ENCODE measurements around the gene CFTR. TPM values are rescaled to one million over a fixed set of nuclear protein-coding genes. Genes with fewer than 3 reads are reported as not detected.
"Not testable (repeated sequence)": the region's sequence is repeated elsewhere in the genome, so short reads cannot be mapped to it uniquely, and the experiment has no call there.

The CFTR gene
- total and polyA plus RNA-seq, 8 donors, result 124 to 460 (median 292) TPM

GRCh38 chr7:117446220-117446815, 33.5 kb upstream of the CFTR start:
- Histone ChIP-seq H3K36me3 (no peaks in the 10 kb centered on the region), H3K4me1 (no peaks in the 10 kb centered on the region), H3K27ac (peak overlapping the region in 2 of 4 donors; percentile 50 to 68), H3K4me3 (no peak overlapping the region), H3K27me3 (no peaks in the 10 kb centered on the region), H3K9me3 (no peaks in the 10 kb centered on the region)
- intact Hi-C loops (cut with DNase I), result no loop called here
- peak in 1 of 6 donors; percentile 18 for DNase-seq
- ATAC-seq, result peak; percentile 72 to 85 (median 80)
- no peak for FAIRE-seq
- 25 to 32% methylated on average over 4 of the region's 4 CpGs for WGBS, 2 donors
- TF ChIP-seq CTCF (IDR thresholded peaks at IDR 0.05), result no peak

GRCh38 chr7:117448655-117449054, 31.2 kb upstream of the CFTR start:
- Histone ChIP-seq H3K27me3 (no peaks in the 10 kb centered on the region), H3K4me3 (no peak overlapping the region), H3K36me3 (no peaks in the 10 kb centered on the region), H3K9me3 (no peaks in the 10 kb centered on the region), H3K4me1 (no peaks in the 10 kb centered on the region), H3K27ac (peak overlapping the region in 2 of 4 donors; percentile 41 to 50)
- WGBS, 2 donors, result 62 to 82% methylated on average over 2 of the region's 2 CpGs
- no peak for TF ChIP-seq CTCF (IDR thresholded peaks at IDR 0.05)
- intact Hi-C loops (cut with DNase I), result no loop called here
- ATAC-seq (no peak), FAIRE-seq (no peak), DNase-seq (no peak)

- DNase-seq (no peak), FAIRE-seq (peak; percentile 96)
- TF ChIP-seq CTCF (IDR thresholded peaks at IDR 0.05), result peak; percentile 21 to 46 (median 42)
These were observed 20.7 kb upstream of the CFTR start for GRCh38 chr7:117458977-117459583.

GRCh38 chr7:117459735-117460134, 20.1 kb upstream of the CFTR start:
- no peak for DNase-seq
- H3K27me3 ChIP-seq, result no peaks in the 10 kb centered on the region
- H3K4me3 ChIP-seq, result no peak overlapping the region
- H3K9me3 ChIP-seq, result no peaks in the 10 kb centered on the region
- ATAC-seq, result peak in 3 of 4 donors; percentile 56 to 64 (median 59)
- no peak overlapping the region for H3K27ac ChIP-seq
- TF ChIP-seq CTCF (IDR thresholded peaks at IDR 0.05), result no peak
- FAIRE-seq, result no peak
- H3K36me3 ChIP-seq, result no peaks in the 10 kb centered on the region
- intact Hi-C loops (cut with DNase I), result loop anchor here in 1 of 3 donors (10.0 kb wide), 1 partner anchor 255 kb away; no protein-coding TSS in a partner anchor
- H3K4me1 ChIP-seq, result no peaks in the 10 kb centered on the region

More at GRCh38 chr7:117458977-117459583, 20.7 kb upstream of the CFTR start:
- H3K9me3 ChIP-seq, result no peaks in the 10 kb centered on the region
- H3K4me1 ChIP-seq, result no peaks in the 10 kb centered on the region
- no peak overlapping the region for H3K4me3 ChIP-seq
- intact Hi-C loops (cut with DNase I), result loop anchor here in 1 of 3 donors (10.0 kb wide), 1 partner anchor 256 kb away; no protein-coding TSS in a partner anchor
- no peak overlapping the region for H3K27ac ChIP-seq
- H3K36me3 ChIP-seq, result no peaks in the 10 kb centered on the region
- peak in 3 of 4 donors; percentile 67 to 78 (median 72) for ATAC-seq
- H3K27me3 ChIP-seq, result no peaks in the 10 kb centered on the region
- 29 to 30% methylated on average over 3 of the region's 3 CpGs for WGBS, 2 donors

- H3K27ac ChIP-seq; H3K27me3 ChIP-seq; ATAC-seq; H3K4me3 ChIP-seq; H3K9me3 ChIP-seq; FAIRE-seq; intact Hi-C loops (cut with DNase I); H3K4me1 ChIP-seq; H3K36me3 ChIP-seq; DNase-seq: not testable (repeated sequence)
- WGBS, 2 donors, result 87 to 89% methylated on average over 2 to 3 of the region's 4 CpGs
These were observed 19.0 kb upstream of the CFTR start for GRCh38 chr7:117460815-117461214.
